8988T (cell line): ENCODE measurements around the gene ST6GALNAC1.

ENCODE experiments used
- DNase-seq: peaks from one replicate; pipeline ENCODE4 v3.0.0; 2011

ST6GALNAC1 gene

DNA sequence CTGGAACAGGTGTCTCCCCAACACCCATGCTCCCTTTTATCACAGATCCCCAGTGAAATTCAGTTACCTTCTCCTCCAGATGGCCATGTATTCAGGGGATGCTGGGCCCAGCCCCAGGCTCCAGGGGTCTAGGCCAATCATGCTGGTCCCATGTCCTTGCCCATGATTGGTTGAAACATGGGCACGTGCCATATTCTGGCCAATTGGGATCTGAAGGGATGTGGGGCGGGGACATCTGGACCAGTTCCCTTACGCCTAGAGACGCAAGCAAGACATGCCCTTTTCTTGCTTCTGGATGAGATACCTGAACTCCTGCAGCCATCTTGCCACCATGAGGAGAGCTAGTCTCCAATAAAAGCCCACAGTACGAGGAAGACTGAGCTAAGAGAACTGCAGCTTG, 31.0 kb upstream of the ST6GALNAC1 start:
- no peak for DNase-seq

DNA sequence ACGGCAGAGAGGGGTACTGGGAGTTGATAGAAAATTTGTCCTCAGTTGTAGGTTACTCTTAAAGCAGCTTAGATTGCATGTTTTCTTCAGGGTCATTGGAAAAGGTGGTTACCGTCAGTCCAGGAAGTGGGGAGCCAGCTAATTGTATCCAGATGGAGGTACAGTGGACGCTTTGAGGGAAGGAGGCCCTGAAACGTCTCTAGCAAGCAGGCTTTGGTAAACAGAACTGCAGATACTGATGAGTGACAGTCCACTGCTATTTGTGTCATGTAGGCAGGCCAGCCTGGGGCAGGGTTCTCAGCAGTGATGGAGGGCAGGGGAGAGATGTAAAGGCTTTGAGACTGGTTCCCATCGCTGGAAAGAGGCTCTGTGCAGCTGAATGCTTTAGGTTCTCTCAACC, 30.2 kb upstream of the ST6GALNAC1 start:
- DNase-seq: no peak

DNA sequence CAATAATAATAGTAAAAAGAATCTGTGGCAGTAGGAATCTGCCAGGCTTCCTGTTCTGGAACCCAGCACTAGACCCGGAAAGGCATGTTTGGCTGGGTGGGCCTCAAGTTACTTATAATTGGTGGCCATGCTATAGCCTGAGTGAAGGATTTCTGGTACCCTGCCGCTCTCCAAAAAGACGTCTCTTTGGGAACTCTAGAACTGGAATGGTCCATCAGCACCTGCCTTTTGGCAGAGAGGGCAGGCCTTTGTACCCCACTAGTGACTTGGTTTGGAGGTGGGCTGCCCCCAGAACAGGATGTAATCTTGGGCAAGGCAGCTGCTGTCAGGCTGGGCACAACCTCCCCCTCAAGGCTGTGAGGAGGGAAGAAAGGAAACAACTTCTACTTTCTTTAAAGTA, 29.3 kb upstream of the ST6GALNAC1 start:
- DNase-seq: no peak

DNA sequence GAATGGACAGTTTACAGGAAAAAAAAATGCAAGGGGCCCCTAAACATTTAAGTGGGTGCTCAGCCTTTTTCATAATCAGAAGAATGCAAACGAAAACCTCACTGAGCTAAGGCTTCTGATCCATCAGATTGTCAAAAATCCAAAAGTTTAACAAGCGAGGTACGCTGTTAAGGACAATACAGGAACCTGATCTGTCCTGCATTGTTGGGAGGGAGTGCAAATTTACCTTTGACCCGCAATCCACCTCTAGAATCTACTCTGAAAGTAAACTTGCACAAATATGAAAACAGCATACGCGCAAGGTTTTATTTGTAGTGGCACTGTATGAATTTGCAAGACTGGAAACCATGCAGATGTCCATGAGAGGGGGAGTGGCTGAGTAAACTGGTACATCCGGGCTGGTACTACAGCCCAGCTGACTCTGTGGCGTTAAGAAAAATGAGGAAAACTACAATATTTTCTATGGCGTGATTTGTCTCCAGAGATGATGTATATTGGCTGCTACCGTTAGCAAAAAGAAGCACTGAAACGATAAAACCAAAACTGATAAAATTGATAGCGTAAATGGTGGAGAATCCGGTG, 28.8 kb upstream of the ST6GALNAC1 start:
- no peak for DNase-seq

DNA sequence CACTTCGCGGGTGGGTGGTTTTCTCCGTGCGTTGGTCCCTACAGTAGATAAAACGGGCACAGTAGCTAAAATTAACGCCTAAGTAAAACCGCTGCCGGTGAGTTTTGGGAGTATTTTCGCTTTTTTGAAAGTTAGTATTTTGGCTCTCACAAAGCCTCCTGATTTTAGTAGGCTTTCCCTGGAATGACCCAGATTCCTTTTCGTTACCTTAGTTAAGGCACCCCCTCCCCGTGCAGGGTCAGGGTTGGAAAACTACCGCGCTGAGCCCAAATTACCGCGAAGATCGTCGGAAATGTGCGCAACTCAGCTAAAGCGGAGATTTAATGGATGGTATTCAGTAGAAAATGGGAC, 28.3 kb upstream of the ST6GALNAC1 start:
- no peak for DNase-seq

DNA sequence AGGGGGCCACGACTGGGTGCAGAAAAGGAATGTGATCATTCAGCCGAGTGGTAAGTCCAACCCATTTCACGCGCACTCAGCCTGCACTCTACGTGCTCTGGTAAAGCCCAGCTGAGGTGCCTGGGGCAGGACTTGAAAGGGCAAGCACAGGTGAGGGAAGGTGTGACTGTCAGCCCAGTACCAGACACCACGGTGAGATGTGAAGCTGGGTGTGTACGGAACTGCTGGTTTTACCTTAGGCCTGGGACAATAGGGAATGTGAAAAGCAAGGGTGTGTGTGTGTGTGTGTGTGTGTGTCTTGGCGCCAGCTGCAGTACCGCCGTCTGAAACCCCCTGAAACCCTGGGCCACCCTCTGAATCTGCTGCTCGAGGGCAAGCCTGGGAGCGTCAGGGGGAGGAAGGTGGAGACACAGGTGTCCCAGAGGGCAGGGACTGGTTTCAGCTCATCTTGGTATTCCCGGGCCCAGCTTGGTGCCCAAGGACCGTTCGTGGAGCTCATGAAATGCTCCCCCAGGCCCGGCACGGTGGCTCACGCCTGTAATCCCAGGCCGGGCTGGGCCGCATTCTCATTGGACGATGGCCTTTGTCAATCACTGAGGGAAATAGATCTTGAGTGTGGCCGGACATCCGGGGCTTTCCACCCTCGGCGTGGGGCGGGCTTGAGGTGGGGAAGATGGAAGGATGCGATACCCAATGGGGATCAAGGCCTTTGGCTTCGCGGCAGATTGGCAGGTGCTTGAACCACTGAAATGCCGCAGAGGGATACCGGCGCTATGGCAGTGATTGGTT, 27.8 kb upstream of the ST6GALNAC1 start:
- DNase-seq: peak; percentile 69

DNA sequence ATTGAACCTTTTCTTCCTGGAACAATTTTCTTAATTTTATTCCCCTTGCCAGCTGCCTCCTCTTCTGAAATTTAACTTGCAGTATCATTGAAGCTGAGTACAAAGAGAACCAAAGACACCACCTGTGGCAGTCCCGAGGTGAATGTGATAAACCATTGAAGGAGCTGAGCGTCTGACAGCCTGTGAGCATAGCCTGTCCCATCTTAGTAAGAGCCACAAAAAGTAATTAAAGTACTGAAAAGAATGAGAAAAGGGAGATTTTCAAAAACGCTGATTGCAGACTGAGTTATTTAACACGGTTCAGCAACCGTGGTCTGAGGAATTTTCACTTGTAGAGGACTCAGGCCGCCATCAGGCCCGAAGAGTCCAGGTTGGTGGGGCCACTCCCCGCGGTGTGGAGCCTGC, 27.2 kb upstream of the ST6GALNAC1 start:
- DNase-seq: no peak

DNA sequence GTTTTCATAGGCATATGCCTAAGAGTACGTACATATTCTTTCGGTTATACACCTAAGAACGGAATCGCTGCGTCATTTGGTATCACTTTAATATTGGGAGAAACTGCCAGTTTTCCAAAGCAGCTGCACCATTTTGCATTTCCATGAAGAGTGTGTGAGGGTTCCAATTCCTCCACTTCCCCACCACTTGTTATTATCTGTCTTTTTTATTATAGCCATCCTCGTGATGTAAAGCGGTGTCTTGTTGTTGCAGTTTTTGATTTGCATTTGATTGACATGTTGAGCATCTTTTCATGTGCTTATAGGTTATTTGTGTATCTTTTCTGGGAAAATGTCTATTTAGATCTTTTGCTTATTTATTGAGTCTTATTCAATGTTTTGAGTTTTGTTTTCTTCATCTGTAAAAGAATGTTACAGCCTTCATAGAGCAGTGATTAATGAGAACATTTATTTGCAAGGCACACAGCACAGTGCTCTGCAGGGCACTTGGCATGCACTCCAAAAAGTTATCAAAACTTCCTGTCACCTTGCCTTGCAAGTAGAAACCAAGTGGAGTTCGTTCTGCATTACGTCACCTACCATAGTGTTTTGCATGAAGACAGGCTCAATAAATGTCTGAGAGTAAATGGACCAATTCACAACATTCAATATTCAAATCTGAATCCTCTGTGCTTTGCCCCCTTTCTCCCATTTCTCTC, 26.6 kb upstream of the ST6GALNAC1 start:
- no peak for DNase-seq

DNA sequence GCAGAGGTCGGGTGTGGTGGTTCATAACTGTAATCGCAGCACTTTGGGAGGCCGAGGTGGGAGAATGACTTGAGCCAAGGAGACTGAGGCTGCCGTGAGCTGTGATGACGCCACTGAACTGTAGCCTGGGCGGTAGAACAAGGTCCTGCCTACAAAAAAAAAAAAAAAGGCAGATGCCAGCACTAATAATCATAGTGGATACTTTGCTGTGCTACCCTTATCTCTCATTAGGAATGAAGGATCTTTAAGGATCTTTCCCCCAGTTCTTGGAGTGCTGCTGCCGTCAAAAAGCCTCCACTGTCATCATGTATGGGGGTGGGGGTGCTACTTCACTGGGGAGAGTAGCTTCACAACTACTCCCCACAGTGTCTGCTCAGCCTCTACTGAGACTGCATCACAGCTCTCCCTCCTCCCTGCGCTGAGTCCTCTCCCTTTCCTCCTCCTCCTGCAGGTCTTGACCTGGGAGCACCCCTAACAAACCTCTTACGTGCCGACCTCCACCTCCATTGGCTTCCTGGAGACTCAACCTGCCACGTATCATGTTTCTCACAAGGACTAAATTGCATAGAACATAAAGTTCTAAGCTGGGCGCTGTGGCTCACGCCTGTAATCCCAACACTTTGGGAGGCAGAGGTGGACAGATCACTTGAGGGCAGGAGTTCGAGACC, 24.4 kb upstream of the ST6GALNAC1 start:
- no peak for DNase-seq

DNA sequence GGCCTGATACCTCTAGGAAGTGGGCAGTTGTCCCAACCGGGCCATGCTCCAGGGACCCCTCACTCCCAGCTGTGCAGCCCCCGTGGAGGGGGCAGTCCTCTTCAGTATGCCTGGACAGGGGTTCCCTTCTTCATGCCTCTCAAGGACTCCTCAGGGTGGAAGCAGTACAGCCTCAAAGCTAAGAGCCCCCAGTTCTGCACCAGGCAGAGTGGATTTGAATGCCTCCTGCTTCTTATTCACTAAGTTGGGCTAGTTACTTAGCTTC, 23.9 kb upstream of the ST6GALNAC1 start:
- DNase-seq: no peak

DNA sequence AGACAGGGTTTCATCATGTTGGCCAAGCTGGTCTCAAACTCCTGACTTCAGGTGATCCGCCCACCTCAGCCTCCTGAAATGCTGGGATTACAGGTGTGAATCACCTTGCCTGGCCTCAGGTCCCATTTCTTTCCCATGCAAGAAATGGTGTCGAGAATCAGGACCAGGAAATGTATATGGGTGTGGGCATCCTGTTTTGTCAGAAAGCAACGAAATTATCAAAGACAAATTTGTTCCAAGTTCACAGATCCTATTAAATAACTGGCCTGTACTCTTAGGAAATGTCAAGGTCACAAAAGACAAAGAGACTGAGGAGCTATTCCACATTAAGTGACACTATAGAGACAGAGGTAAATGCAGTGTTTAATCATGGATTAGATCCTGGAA, 17.1 kb upstream of the ST6GALNAC1 start:
- no peak for DNase-seq

DNA sequence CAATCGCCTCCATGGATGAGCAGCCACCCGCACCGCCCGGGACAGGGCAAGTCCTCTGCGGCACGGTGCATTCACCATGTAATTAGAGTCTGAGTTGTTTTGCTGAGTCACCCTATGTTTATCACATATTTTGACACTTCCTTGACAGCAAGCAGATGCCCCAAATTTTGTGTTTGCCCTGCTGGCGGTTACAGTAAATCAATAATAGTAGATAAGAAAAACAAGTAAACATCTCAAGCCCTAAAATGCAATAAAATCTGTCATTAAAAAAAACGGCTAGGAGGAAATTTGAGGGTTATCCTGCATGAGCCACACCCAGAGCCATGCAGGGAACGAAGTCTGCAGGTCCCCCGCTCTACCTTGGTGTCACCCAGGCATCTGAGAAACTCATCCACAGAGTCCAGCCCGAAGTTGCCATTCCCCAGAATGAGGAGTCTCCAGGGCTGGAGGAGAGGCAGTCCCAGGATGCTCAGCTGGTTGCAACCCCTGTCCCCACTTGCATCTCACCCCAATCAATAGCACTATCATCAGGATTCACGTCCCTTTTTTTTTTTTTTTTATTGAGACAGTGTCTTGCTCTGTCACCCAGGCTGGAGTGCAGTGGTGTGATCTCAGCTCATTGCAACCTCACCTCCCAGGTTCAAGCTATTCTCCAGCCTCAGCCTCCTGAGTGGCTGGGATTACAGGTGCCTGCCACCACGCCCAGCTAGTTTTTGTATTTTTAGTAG, 16.5 kb upstream of the ST6GALNAC1 start:
- no peak for DNase-seq

DNA sequence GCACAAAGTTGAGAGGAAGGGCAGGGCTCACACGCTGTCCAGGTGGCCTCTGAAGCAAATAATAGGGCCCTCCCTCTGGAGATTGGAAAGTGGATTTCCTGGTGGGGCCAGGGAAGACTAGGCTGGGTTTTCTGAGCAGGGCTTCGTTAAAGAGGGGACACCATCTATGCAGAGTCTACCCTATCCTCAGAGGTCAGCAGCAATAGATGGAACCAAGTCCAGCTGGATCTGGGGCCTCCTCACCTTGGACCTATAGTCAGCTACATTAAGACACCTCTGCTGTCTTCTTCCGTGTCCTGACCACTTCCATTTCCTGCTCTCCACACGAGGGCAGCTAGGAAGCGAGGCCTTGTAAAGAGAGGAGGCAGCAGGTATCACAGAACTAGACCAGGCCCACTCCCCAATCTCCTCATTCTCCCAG, 14.7 kb upstream of the ST6GALNAC1 start:
- no peak for DNase-seq

DNA sequence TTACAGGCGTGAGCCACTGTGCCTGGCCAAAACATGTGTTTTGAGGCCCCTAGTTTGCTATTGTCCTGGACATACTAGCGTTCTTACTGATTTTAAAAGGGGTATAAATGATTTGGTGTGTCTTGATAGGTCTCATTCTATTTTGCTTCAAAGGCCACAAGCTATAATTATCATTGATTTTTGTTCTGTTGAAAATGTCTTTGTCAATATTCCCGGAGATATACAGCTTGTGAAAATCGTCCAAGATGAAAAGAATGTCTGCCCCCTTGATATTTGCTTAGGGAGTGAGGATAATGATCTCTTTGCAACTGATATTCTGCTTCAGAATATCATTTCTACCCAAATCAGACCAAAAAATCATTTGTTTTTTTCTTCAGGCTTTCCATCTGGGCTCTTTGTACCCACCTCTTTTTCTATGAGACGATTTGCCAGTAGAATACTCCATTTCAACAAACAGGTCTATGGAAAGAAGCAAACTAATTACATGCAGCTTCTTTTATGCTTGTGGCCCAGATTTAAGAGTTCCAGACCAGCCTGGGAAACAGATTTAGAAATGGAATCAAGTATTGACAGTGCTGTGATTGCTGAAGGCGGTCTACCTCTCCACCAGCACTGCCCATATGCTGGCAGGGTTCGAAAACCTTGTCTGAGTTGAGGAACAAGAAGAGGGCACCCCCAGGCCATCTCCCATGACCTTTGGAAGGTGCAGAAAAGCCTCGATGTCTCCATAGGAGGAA, 14.1 kb upstream of the ST6GALNAC1 start:
- no peak for DNase-seq

DNA sequence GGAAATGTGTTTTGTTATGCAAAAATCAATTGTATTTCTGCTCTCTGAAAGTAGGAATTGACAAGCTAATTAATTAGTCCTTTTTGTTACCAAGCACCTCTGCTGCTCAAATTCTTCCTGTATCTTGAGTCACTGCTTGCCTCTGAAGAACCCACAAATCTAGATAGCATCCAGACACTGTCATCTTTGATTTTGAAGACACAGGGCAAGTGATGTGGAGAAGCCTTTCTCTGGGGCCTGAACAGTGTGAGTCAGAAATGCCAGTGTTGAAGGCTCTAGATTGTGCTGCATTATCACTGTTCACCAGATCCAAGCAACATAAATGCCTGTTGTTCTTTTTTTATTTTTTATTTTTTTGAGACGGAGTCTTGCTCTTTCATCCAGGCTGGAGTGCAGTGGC, 10.9 kb upstream of the ST6GALNAC1 start:
- DNase-seq: no peak

DNA sequence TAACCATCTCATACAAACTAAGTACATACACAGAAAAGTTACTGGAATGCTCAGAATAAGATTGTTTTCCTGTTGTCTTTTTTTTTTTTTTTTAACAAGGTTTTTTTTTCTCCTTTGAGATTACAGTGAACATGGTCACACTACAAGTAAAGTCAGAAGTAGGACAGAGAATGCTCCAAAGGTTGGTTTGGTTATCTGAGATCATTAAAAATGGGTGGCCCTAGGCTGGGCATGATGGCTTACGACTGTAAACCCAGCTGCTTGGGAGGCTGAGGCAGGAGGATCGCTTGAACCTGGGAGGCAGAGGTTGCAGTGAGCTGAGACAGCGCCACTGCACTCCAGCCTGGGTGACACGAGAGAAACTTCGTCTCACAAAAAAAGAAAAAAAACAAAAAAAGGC, 6.9 kb upstream of the ST6GALNAC1 start:
- no peak for DNase-seq

DNA sequence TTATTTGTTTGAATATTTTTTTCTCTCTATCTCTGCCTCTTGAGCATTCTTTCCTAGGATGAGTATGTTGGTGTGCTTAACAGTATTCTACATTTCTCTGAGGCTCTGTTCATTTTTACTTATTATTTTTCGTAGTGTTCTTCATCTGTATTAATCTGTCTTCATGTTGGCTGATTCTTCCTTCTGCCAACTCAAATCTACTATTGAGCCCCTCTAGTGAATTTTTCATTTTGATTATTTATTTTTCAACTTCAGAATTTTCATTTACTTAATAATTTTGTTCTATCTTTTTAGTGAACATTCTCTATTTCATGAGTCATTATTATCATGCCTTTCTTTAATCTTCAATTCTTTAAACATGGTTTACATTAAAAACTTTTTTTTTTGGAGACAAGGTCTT, 3.2 kb upstream of the ST6GALNAC1 start:
- DNase-seq: no peak

DNA sequence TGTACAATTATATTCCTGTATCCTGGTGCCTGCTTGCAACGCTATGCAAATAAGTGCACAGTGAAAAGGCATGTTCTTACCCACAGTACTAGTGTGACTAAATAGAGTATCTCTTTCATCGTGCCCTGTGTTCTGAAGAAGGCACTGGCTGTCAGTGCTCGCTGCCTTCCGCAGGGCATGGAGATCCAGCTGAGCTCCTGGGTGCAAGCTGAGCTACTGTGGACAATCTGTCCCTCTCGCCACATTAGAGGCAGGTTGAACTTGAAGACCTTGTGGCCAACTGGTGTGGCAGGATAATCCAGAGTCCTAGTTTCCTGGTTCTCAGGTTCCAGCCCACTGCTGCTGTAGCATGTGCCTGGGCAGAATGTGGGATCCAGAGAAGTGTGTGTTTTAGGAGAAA, 1.9 kb upstream of the ST6GALNAC1 start:
- no peak for DNase-seq

DNA sequence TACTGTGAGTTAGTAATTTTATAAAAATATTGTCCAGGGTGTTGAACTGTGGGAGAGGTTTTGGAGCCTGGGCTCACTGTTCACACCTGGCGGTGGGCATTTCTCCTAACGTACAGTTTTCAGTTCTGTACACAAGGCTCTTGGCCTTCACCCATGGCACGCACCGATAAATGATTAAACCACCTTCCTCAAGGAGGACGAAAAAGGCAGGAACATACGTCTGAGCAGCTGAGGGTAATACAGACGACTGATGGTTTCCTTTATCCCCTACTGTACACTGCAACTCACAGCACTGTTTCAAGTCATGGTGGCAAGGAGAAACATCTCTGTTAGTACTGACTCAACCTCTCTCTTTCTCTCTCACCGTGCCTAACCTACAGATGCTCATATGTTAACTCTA, 1.4 kb upstream of the ST6GALNAC1 start:
- DNase-seq: no peak

DNA sequence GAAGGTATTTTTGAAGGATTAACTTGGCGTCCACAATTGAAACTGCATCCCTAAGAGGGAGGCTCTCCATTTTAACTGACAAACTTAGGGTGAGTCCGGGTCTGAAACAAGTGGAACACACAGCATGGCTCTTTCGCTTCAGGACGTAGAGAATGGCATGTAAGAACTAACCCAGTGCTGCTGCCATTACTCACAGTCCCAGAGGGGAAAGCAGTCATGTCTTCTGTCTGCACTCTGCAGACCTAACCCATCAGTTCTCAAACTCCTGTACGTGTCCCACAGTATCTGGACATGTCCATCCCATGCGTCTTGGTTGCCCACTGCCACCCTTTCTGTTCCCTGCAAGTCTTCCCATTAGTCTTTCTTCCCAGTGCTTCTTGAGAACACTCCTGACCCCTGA, 563 bp downstream of the ST6GALNAC1 start:
- DNase-seq: no peak

DNA sequence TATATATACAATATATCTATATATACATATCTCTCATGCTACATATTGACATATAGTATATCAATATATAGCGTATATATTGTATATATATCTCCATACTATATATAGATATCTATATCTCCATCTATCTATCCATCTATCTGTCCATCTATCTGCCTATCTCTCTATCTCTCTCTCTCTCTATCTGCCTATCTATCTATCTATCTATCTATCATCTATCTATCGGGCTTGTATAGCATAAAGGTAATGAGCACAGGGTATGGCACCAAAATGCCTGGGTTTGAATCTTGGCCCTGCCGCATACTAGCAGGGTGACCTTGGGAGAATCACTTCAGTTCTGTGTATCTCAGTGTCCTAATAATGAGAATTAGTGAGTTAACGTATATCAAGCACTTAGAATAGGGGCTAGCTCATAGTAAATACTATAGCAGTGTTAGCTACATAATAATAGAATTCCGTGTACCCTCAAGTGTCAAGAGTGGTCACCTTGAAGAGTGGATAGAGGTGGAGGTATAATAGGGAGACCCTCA, 1.5 kb downstream of the ST6GALNAC1 start:
- DNase-seq: no peak

DNA sequence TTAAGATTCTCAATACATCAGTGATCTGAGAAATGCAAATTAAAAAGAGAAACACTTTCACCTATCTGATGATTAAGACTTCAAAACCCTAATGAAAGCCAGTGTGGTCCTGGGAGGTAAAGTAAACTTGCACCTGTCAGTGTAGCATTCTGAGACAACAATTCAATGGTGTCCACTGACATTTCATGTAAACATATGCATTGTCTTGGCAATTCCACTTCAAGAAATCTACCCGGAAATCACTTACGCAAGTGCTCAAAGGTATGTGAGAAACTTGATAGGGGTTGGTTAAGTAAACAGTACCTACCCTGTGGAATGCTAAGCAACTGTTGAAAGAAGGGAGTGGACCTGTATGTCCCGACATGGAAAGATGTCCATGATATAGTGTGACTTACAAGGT, 2.1 kb downstream of the ST6GALNAC1 start:
- DNase-seq: no peak
